ENCODE measurements around the gene OGFR. TPM values are rescaled to one million over a fixed set of nuclear protein-coding genes. Genes with fewer than 3 reads are reported as not detected.

Gene OGFR
- total and polyA plus RNA-seq, 2 donors (not counting 3 experiments of a cell fraction or from before 2014, with no cell fraction given) = 30.8 to 44.0 TPM

DNA sequence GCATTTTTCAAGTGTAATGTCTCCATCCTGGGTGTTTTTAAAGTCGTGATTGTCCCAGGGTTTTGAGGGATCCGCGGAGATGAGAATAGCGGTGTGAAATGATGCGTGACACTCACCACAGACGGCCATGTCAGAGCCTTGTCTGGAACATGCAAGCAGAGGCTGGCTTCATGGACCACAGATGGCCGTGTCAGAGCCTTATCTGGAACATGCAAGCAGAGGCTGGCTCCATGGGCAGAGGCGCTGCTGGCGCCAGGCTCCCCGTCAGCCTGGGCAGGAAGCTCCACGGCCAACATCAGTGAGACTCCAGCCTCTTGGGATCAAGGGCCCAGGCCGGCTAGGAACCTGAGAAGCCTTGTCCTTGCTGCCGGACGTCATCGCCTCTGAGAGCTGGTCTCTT is 16.0 kb upstream of the OGFR start:
- no TSS peak for BruUV-seq (replicated peaks)
- no peak overlapping the region for H3K9ac ChIP-seq (replicated peaks; ENCODE audit: extremely low read depth, insufficient read depth, low read length)
- H3K36me3 ChIP-seq (ENCODE audit: control insufficient read depth in 2 of 2, extremely low read depth in 1 of 2, insufficient read depth in 2 of 2, low read length in 2 of 2) = no peaks in the 10 kb centered on the region
- no peak for FAIRE-seq
- dilution Hi-C loops (cut with MboI; ENCODE audit: extremely low pct_ligation_motif_present, low sequenced_read_pairs) = no loop called here
- H3K27ac ChIP-seq (ENCODE audit: insufficient read depth, low read depth, low read length) = no peak overlapping the region
- H3K9me3 ChIP-seq (replicated peaks; ENCODE audit: control insufficient read depth, insufficient read depth, low read length) = no peaks in the 10 kb centered on the region
- H3K9me1 ChIP-seq (replicated peaks; ENCODE audit: control insufficient read depth, extremely low read depth, insufficient read depth, low read length) = no peaks in the 10 kb centered on the region
- H4K20me1 ChIP-seq (replicated peaks; ENCODE audit: control insufficient read depth, extremely low read depth, insufficient read depth, low read length) = no peaks in the 10 kb centered on the region
- no peaks in the 10 kb centered on the region for H3K27me3 ChIP-seq (ENCODE audit: control insufficient read depth in 2 of 2, insufficient read depth in 2 of 2, low read length in 2 of 2)
- POLR2A ChIA-PET = no interaction called here
- CTCF ChIA-PET = interaction anchor here (0.7 to 6.4 kb wide), 9 partner anchors 15 to 289 kb away, joined by 3 to 98 read pairs (median 6); partner anchors contain the start of gene NTSR1
- intact Hi-C loops (cut with micrococcal nuclease) = no loop called here
- no peak overlapping the region for H3K4me2 ChIP-seq (ENCODE audit: insufficient read depth, low read length)
- peaks cover 16% of the 10 kb centered on the region for H3K4me1 ChIP-seq (ENCODE audit: control insufficient read depth, extremely low read depth, insufficient read depth, low read length)
- H2AFZ ChIP-seq (ENCODE audit: low read depth, low read length) = no peak overlapping the region
- no peak for DNase-seq (ENCODE audit: low read depth, low spot score)
- no peak for TF ChIP-seq FOS (IDR thresholded peaks at IDR 0.05; ENCODE audit: borderline replicate concordance, insufficient read depth, low read length)
- TF ChIP-seq, protein P1, sequence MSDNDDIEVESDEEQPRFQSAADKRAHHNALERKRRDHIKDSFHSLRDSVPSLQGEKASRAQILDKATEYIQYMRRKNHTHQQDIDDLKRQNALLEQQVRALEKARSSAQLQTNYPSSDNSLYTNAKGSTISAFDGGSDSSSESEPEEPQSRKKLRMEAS (IDR thresholded peaks at IDR 0.05; ENCODE audit: insufficient read depth, insufficient read length) = no peak
- TF ChIP-seq JUN (IDR thresholded peaks at IDR 0.05; ENCODE audit: borderline replicate concordance, insufficient read depth, insufficient read length, low read depth) = no peak
- no peak for TF ChIP-seq POLR2A (IDR thresholded peaks at IDR 0.05; ENCODE audit: low read depth, low read length)
- TF ChIP-seq MYC (IDR thresholded peaks at IDR 0.05; ENCODE audit: low read depth, low read length) = no peak
- no peak for TF ChIP-seq EZH2 (IDR thresholded peaks at IDR 0.05; ENCODE audit: borderline replicate concordance, low read depth, low read length, severe bottlenecking)
- TF ChIP-seq, protein P2, sequence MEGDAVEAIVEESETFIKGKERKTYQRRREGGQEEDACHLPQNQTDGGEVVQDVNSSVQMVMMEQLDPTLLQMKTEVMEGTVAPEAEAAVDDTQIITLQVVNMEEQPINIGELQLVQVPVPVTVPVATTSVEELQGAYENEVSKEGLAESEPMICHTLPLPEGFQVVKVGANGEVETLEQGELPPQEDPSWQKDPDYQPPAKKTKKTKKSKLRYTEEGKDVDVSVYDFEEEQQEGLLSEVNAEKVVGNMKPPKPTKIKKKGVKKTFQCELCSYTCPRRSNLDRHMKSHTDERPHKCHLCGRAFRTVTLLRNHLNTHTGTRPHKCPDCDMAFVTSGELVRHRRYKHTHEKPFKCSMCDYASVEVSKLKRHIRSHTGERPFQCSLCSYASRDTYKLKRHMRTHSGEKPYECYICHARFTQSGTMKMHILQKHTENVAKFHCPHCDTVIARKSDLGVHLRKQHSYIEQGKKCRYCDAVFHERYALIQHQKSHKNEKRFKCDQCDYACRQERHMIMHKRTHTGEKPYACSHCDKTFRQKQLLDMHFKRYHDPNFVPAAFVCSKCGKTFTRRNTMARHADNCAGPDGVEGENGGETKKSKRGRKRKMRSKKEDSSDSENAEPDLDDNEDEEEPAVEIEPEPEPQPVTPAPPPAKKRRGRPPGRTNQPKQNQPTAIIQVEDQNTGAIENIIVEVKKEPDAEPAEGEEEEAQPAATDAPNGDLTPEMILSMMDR (IDR thresholded peaks at IDR 0.05; ENCODE audit: extremely low read depth in 1 of 2, insufficient read depth in 1 of 2, low read depth in 1 of 2, low read length in 2 of 2) = no peak
- TF ChIP-seq POLR2AphosphoS5 (IDR thresholded peaks at IDR 0.05; ENCODE audit: insufficient read depth, low read depth, low read length) = no peak
- no peak for TF ChIP-seq GATA2 (IDR thresholded peaks at IDR 0.05; ENCODE audit: insufficient read depth, insufficient read length, low read depth, low read length)
- no peaks in the 10 kb centered on the region for H3K79me2 ChIP-seq (ENCODE audit: control insufficient read depth, insufficient read depth, low read length)
- H3K4me3 ChIP-seq (replicated peaks in 1 of 3; ENCODE audit: insufficient read depth in 1 of 3, low read depth in 1 of 3, low read length in 3 of 3) = no peak overlapping the region
